GM12801 (cell line): ENCODE measurements around the gene CHRNE.

Experiments used
- CTCF ChIP-seq: IDR thresholded peaks from one replicate; pipeline ENCODE4 v1.5.1; 2011; ENCODE audit warnings: control low read depth; ENCODE audit not compliant: insufficient read length; ENCODE audit errors: extremely low read depth

Gene CHRNE

GRCh38 chr17:4899341-4900230 is 3.3 kb downstream of the CHRNE start, which contains the start of gene C17orf107:
C17orf107 (plus strand) TSS chr17:4899536; CDS start chr17:4899763, 227 bp downstream.
- TF ChIP-seq CTCF, result no peak

GRCh38 chr17:4898927-4899326 is 4.0 kb downstream of the CHRNE start:
- TF ChIP-seq CTCF, result no peak

- TF ChIP-seq CTCF, result no peak
Observed at GRCh38 chr17:4898351-4898750, 4.5 kb downstream of the CHRNE start.

- TF ChIP-seq CTCF, result no peak
Observed at GRCh38 chr17:4897785-4898184, 5.1 kb downstream of the CHRNE start.

DNA sequence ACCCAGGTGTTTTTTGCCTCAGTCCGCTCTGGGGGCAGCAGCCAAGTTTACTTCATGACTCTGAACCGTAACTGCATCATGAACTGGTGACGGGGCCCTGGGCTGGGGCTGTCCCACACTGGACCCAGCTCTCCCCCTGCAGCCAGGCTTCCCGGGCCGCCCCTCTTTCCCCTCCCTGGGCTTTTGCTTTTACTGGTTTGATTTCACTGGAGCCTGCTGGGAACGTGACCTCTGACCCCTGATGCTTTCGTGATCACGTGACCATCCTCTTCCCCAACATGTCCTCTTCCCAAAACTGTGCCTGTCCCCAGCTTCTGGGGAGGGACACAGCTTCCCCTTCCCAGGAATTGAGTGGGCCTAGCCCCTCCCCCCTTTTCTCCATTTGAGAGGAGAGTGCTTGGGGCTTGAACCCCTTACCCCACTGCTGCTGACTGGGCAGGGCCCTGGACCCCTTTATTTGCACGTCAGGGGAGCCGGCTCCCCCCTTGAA is 5.7 kb downstream of the CHRNE start:
- TF ChIP-seq CTCF, result no peak

GRCh38 chr17:4896332-4897197 is 6.3 kb downstream of the CHRNE start:
- TF ChIP-seq CTCF, result no peak
